K562 (cell line): ENCODE measurements around the gene DIPK1A. TPM values are rescaled to one million over a fixed set of nuclear protein-coding genes. Genes with fewer than 3 reads are reported as not detected.

Experiments
- CTCF ChIP-seq, 3 experiments: IDR thresholded peaks in 2 of 3; conservative IDR thresholded peaks in 1 of 3; 2 replicates each; pipeline ENCODE4 v1.5.1; 2011 to 2012; ENCODE audit warnings: low read length in 3 of 3, mild to moderate bottlenecking in 3 of 3, control low read depth in 2 of 3, improper control_type of control experiment in 1 of 3, inconsistent platforms in 1 of 3, low read depth in 1 of 3, mixed read lengths in 1 of 3, moderate library complexity in 1 of 3; ENCODE audit not compliant: insufficient read depth in 2 of 3
- DPF2 ChIP-seq: fragments of 450-650 bp; IDR thresholded peaks from 2 replicates; pipeline ENCODE4 v1.6.1; 2016
- LARP7 ChIP-seq: fragments of 450-650 bp; IDR thresholded peaks from 2 replicates; pipeline ENCODE4 v1.6.1; 2016
- NBN ChIP-seq: fragments of 450-650 bp; IDR thresholded peaks from 2 replicates; pipeline ENCODE4 v1.6.1; 2016; ENCODE audit warnings: low read depth, mild to moderate bottlenecking
- RBBP5 ChIP-seq: fragments of 200-600 bp; sonication (generic); IDR thresholded peaks from 2 replicates; pipeline ENCODE4 v1.6.1; 2012; ENCODE audit warnings: borderline replicate concordance, mild to moderate bottlenecking, low read length, control low read depth, inconsistent platforms; ENCODE audit not compliant: insufficient read depth, poor library complexity, severe bottlenecking
- polyA plus RNA-seq, 8 experiments: library from polyadenylated mRNA; depleted of rRNA in 4 of 8; stranded (reverse) in 5 of 8; unstranded in 3 of 8; fragments of >200 nt; fragmentation: Nextera tagmentation in 2 of 8; fragmentation: Illumina TruSeq in 1 of 8; extraction: Ambion mirVana in 2 of 8; extraction: Trizol in 1 of 8; gene quantifications; 2 replicates each; pipeline versions ENCODE4 v1.2.1 to v1.2.3, GENCODE V29; 2011 to 2014; ENCODE audit warnings: inconsistent platforms in 1 of 8, missing spikeins in 1 of 8
- total RNA-seq, 7 experiments: library from RNA; depleted of rRNA in 6 of 7; stranded (reverse); fragments of >200 nt in 6 of 7; fragmentation: Illumina TruSeq in 2 of 7; extraction: Trizol in 2 of 7; gene quantifications; 2 replicates each; pipeline versions ENCODE4 v1.2.1 to v1.2.3, GENCODE V29; 2011 to 2021; ENCODE audit warnings: low replicate concordance in 1 of 7
- TF ChIP-seq, protein P1 (sequence below), 2 experiments: fragments of 450-650 bp; formaldehyde crosslinking in 1 of 2; IDR thresholded peaks; 2 replicates each; pipeline versions ENCODE4 v1.4.0 to v1.6.1; 2014 to 2020; ENCODE audit warnings: mild to moderate bottlenecking in 2 of 2, borderline replicate concordance in 1 of 2, low read depth in 1 of 2
- TF ChIP-seq, protein P2 (sequence below): sonication (generic); formaldehyde crosslinking; IDR thresholded peaks from 2 replicates; pipeline ENCODE4 v1.9.0; 2022; ENCODE audit warnings: mild to moderate bottlenecking, missing genetic modification reagents

The DIPK1A gene
- total and polyA plus RNA-seq, 9 of the 15 experiments (the other 6 are each of a cell fraction or from before 2014, with no cell fraction given), result 0.54 to 2.5 (median 1.3) TPM

GRCh38 chr1:92960395-92961130, 699 bp downstream of the DIPK1A start (continued):
- TF ChIP-seq, protein P1, sequence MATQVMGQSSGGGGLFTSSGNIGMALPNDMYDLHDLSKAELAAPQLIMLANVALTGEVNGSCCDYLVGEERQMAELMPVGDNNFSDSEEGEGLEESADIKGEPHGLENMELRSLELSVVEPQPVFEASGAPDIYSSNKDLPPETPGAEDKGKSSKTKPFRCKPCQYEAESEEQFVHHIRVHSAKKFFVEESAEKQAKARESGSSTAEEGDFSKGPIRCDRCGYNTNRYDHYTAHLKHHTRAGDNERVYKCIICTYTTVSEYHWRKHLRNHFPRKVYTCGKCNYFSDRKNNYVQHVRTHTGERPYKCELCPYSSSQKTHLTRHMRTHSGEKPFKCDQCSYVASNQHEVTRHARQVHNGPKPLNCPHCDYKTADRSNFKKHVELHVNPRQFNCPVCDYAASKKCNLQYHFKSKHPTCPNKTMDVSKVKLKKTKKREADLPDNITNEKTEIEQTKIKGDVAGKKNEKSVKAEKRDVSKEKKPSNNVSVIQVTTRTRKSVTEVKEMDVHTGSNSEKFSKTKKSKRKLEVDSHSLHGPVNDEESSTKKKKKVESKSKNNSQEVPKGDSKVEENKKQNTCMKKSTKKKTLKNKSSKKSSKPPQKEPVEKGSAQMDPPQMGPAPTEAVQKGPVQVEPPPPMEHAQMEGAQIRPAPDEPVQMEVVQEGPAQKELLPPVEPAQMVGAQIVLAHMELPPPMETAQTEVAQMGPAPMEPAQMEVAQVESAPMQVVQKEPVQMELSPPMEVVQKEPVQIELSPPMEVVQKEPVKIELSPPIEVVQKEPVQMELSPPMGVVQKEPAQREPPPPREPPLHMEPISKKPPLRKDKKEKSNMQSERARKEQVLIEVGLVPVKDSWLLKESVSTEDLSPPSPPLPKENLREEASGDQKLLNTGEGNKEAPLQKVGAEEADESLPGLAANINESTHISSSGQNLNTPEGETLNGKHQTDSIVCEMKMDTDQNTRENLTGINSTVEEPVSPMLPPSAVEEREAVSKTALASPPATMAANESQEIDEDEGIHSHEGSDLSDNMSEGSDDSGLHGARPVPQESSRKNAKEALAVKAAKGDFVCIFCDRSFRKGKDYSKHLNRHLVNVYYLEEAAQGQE (IDR thresholded peaks at IDR 0.05; ENCODE audit: borderline replicate concordance), result peak; percentile 86
- TF ChIP-seq, protein P1 (CRISPR knock-in tag; IDR thresholded peaks at IDR 0.05; ENCODE audit: low read depth), result no peak
- TF ChIP-seq NBN, result peak; percentile 75
- TF ChIP-seq RBBP5, result peak; percentile 59
- TF ChIP-seq, protein P2, sequence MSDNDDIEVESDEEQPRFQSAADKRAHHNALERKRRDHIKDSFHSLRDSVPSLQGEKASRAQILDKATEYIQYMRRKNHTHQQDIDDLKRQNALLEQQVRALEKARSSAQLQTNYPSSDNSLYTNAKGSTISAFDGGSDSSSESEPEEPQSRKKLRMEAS (CRISPR knock-in tag), result peak; percentile 64; the same call in 1 of the 2 replicates
- TF ChIP-seq LARP7, result no peak
- peak; percentile 57; the same call in 1 of the 2 replicates for TF ChIP-seq DPF2
- peak; percentile 76 to 79 (median 78) for TF ChIP-seq CTCF (IDR thresholded peaks at IDR 0.05 in 2 of 3, conservative IDR thresholded peaks at IDR 0.05 in 1 of 3; ENCODE audit: insufficient read depth in 2 of 3, low read depth in 1 of 3, low read length in 3 of 3)
